Measurements from ENCODE around the gene PAX6. TPM values are rescaled to one million over a fixed set of nuclear protein-coding genes. Genes with fewer than 3 reads are reported as not detected.

Gene PAX6
- total and polyA plus RNA-seq, 9 of the 15 experiments (the other 6 are each of a cell fraction or from before 2014, with no cell fraction given), result 1.5 to 10.9 (median 5.3) TPM

DNA sequence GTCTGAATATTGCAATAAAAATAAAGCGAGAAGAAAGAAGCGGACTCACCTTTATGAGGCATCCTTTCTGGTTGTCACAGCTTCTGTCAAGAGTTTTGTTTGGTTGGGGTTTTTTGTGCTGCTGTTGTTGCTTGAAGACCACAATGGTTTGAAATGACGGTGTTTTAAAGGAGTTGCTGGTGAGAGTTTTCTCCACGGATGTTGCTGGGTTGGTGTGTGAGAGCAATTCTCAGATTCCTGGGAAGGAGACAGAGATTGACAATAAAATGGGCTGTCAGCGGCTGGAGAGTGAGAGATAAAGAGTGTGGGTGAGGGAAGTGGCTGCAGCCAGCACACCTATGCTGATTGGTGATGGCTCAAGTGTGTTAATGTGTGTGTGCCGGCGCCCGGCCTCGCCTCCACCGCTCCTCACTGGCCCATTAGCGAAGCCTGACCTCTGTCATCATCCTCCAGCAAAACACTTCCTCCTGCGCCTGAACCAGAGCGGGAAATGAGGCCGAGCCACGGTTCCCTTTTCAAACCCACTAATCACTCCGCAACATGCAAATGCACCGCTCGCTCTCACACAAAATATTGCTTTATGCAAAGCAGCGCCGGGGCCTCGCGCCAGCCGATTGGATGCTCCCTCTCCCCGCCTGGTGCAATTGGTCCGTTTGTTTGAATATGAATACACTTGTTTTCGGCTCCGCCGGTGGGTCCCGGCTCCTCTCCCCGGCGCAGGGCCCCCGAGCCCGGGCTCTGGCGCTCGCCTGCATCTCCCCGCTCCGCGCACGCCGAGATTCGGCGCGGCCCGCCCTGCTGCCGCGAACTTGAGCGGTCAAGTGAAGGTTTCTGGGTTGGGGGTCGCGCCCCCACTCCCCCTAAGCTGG is at the start of gene PAX6 (continued):
- TF ChIP-seq, protein P1, sequence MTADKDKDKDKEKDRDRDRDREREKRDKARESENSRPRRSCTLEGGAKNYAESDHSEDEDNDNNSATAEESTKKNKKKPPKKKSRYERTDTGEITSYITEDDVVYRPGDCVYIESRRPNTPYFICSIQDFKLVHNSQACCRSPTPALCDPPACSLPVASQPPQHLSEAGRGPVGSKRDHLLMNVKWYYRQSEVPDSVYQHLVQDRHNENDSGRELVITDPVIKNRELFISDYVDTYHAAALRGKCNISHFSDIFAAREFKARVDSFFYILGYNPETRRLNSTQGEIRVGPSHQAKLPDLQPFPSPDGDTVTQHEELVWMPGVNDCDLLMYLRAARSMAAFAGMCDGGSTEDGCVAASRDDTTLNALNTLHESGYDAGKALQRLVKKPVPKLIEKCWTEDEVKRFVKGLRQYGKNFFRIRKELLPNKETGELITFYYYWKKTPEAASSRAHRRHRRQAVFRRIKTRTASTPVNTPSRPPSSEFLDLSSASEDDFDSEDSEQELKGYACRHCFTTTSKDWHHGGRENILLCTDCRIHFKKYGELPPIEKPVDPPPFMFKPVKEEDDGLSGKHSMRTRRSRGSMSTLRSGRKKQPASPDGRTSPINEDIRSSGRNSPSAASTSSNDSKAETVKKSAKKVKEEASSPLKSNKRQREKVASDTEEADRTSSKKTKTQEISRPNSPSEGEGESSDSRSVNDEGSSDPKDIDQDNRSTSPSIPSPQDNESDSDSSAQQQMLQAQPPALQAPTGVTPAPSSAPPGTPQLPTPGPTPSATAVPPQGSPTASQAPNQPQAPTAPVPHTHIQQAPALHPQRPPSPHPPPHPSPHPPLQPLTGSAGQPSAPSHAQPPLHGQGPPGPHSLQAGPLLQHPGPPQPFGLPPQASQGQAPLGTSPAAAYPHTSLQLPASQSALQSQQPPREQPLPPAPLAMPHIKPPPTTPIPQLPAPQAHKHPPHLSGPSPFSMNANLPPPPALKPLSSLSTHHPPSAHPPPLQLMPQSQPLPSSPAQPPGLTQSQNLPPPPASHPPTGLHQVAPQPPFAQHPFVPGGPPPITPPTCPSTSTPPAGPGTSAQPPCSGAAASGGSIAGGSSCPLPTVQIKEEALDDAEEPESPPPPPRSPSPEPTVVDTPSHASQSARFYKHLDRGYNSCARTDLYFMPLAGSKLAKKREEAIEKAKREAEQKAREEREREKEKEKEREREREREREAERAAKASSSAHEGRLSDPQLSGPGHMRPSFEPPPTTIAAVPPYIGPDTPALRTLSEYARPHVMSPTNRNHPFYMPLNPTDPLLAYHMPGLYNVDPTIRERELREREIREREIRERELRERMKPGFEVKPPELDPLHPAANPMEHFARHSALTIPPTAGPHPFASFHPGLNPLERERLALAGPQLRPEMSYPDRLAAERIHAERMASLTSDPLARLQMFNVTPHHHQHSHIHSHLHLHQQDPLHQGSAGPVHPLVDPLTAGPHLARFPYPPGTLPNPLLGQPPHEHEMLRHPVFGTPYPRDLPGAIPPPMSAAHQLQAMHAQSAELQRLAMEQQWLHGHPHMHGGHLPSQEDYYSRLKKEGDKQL (CRISPR knock-in tag; IDR thresholded peaks at IDR 0.05; ENCODE audit: borderline replicate concordance), result no peak
- TF ChIP-seq SMARCE1 (IDR thresholded peaks at IDR 0.05) (peak; percentile 37; the same call in 1 of the 2 replicates), ZKSCAN1 (IDR thresholded peaks at IDR 0.05; ENCODE audit: low read depth, low read length) (no peak), ZNF41 (CRISPR knock-in tag; conservative IDR thresholded peaks at IDR 0.05) (no peak), BRD9 (IDR thresholded peaks at IDR 0.05; ENCODE audit: low read depth, partially characterized antibody) (no peak), L3MBTL2 (IDR thresholded peaks at IDR 0.05) (peak; percentile 85), PHB (CRISPR knock-in tag; IDR thresholded peaks at IDR 0.05) (no peak), TSC22D4 (tag; IDR thresholded peaks at IDR 0.05) (no peak), BRCA1 (IDR thresholded peaks at IDR 0.05) (no peak), BRCA1 (CRISPR knock-in tag; IDR thresholded peaks at IDR 0.05) (no peak), TAF9B (IDR thresholded peaks at IDR 0.05; ENCODE audit: partially characterized antibody) (no peak), RUNX1 (IDR thresholded peaks at IDR 0.05; ENCODE audit: low read depth) (no peak), ZNF197 (CRISPR knock-in tag; IDR thresholded peaks at IDR 0.05; ENCODE audit: low read depth) (no peak), RBM25 (IDR thresholded peaks at IDR 0.05; ENCODE audit: low read depth, low read length, severe bottlenecking) (no peak), PHF20 (IDR thresholded peaks at IDR 0.05; ENCODE audit: partially characterized antibody) (no peak), TAL1 (IDR thresholded peaks at IDR 0.05) (peak; percentile 36)
- TF ChIP-seq, protein P2, sequence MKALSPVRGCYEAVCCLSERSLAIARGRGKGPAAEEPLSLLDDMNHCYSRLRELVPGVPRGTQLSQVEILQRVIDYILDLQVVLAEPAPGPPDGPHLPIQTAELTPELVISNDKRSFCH (CRISPR knock-in tag; IDR thresholded peaks at IDR 0.05), result no peak
- TF ChIP-seq, protein P2 (tag; IDR thresholded peaks at IDR 0.05), result peak; percentile 47; the same call in 1 of the 2 replicates
- TF ChIP-seq, protein P3, sequence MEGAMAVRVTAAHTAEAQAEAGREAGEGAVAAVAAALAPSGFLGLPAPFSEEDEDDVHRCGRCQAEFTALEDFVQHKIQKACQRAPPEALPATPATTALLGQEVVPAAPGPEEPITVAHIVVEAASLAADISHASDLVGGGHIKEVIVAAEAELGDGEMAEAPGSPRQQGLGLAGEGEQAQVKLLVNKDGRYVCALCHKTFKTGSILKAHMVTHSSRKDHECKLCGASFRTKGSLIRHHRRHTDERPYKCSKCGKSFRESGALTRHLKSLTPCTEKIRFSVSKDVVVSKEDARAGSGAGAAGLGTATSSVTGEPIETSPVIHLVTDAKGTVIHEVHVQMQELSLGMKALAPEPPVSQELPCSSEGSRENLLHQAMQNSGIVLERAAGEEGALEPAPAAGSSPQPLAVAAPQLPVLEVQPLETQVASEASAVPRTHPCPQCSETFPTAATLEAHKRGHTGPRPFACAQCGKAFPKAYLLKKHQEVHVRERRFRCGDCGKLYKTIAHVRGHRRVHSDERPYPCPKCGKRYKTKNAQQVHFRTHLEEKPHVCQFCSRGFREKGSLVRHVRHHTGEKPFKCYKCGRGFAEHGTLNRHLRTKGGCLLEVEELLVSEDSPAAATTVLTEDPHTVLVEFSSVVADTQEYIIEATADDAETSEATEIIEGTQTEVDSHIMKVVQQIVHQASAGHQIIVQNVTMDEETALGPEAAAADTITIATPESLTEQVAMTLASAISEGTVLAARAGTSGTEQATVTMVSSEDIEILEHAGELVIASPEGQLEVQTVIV (CRISPR knock-in tag; IDR thresholded peaks at IDR 0.05; ENCODE audit: borderline replicate concordance), result no peak
- TF ChIP-seq, protein P4, sequence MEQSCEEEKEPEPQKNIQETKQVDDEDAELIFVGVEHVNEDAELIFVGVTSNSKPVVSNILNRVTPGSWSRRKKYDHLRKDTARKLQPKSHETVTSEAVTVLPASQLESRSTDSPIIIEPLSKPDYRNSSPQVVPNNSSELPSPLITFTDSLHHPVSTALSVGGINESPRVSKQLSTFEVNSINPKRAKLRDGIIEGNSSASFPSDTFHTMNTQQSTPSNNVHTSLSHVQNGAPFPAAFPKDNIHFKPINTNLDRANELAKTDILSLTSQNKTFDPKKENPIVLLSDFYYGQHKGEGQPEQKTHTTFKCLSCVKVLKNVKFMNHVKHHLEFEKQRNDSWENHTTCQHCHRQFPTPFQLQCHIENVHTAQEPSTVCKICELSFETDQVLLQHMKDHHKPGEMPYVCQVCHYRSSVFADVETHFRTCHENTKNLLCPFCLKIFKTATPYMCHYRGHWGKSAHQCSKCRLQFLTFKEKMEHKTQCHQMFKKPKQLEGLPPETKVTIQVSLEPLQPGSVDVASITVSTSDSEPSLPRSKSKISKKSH (CRISPR knock-in tag; IDR thresholded peaks at IDR 0.05), result no peak

All from K562 (cell line).